ENCODE data around the gene SRP68.

- TF ChIP-seq TOX (CRISPR knock-in tag; IDR thresholded peaks at IDR 0.05; ENCODE audit: borderline replicate concordance) = no peak
- TF ChIP-seq OSR1 (CRISPR knock-in tag; IDR thresholded peaks at IDR 0.05) = no peak
- no peak for TF ChIP-seq TCF4 (CRISPR knock-in tag; IDR thresholded peaks at IDR 0.05; ENCODE audit: borderline replicate concordance)
Measured at GRCh38 chr17:75991396-75991795, 80.9 kb downstream of the SRP68 start.
